Progenitor cell of endocrine pancreas (in vitro differentiated cells): ENCODE measurements around the gene TP53TG5. TPM values are rescaled to one million over a fixed set of nuclear protein-coding genes. Genes with fewer than 3 reads are reported as not detected.

ENCODE experiments used
- DNase-seq: peaks from one replicate; pipeline ENCODE4 v3.0.0; 2021; ENCODE audit warnings: low spot score; ENCODE audit not compliant: unreplicated experiment
- H3K27ac Mint-ChIP-seq: 2 replicates; pipeline ENCODE4 v1.8.0; 2021; ENCODE audit warnings: mild to moderate bottlenecking, moderate library complexity, mixed read lengths
- H3K27me3 Mint-ChIP-seq: 2 replicates; pipeline ENCODE4 v1.8.0; 2021; ENCODE audit warnings: mixed read lengths
- H3K36me3 Mint-ChIP-seq: 2 replicates; pipeline ENCODE4 v1.8.0; 2022; ENCODE audit warnings: mixed read lengths; ENCODE audit not compliant: insufficient read depth
- H3K4me1 Mint-ChIP-seq: 2 replicates; pipeline ENCODE4 v1.8.0; 2021; ENCODE audit warnings: low read depth, mixed read lengths
- H3K4me3 Mint-ChIP-seq: 2 replicates; pipeline ENCODE4 v1.8.0; 2021; ENCODE audit warnings: low read depth, mild to moderate bottlenecking, moderate library complexity, mixed read lengths
- H3K9me3 Mint-ChIP-seq: 2 replicates; pipeline ENCODE4 v1.8.0; 2021; ENCODE audit warnings: low read depth, mixed read lengths
- total RNA-seq: library from RNA; stranded (reverse); gene quantifications from 2 replicates; pipeline ENCODE4 v1.2.1, GENCODE V29; 2021
- TF ChIP-seq, protein P1 (sequence below): fragments of 200-600 bp; sonication (generic); IDR thresholded peaks from one replicate; pipeline ENCODE4 v1.5.0; 2021; ENCODE audit warnings: antibody characterized with exemption, mild to moderate bottlenecking; ENCODE audit not compliant: unreplicated experiment

Gene TP53TG5
- total RNA-seq, 1 donor from 2014 or later: not detected

DNA sequence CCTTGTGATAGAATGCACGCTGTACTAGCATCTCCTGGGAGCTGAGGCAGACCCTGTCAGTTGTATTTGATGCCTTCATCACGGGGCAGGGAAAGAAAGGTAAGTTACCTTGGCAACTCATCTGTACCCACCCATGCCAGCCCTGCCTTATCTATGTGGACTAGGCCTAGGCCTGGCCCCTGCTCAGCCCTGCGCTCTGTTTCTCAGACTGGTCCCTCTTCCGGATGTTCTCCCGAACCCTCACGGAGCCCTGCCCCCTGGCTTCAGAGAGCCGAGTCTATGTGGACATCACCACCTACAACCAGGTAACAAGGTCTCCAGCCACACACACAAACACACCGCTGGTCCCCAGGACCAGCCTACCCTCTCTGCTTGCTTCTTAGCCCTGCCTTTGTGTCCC is 42.0 kb upstream of the TP53TG5 start:
- Mint-ChIP-seq H3K4me3 (no peak overlapping the region), H3K27me3 (no peaks in the 10 kb centered on the region), H3K27ac (peak overlapping the region; percentile 46), H3K4me1 (peaks cover 18% of the 10 kb centered on the region), H3K36me3 (peaks cover 13% of the 10 kb centered on the region), H3K9me3 (no peaks in the 10 kb centered on the region)
- TF ChIP-seq, protein P1, sequence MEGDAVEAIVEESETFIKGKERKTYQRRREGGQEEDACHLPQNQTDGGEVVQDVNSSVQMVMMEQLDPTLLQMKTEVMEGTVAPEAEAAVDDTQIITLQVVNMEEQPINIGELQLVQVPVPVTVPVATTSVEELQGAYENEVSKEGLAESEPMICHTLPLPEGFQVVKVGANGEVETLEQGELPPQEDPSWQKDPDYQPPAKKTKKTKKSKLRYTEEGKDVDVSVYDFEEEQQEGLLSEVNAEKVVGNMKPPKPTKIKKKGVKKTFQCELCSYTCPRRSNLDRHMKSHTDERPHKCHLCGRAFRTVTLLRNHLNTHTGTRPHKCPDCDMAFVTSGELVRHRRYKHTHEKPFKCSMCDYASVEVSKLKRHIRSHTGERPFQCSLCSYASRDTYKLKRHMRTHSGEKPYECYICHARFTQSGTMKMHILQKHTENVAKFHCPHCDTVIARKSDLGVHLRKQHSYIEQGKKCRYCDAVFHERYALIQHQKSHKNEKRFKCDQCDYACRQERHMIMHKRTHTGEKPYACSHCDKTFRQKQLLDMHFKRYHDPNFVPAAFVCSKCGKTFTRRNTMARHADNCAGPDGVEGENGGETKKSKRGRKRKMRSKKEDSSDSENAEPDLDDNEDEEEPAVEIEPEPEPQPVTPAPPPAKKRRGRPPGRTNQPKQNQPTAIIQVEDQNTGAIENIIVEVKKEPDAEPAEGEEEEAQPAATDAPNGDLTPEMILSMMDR: no peak
- no peak for DNase-seq

DNA sequence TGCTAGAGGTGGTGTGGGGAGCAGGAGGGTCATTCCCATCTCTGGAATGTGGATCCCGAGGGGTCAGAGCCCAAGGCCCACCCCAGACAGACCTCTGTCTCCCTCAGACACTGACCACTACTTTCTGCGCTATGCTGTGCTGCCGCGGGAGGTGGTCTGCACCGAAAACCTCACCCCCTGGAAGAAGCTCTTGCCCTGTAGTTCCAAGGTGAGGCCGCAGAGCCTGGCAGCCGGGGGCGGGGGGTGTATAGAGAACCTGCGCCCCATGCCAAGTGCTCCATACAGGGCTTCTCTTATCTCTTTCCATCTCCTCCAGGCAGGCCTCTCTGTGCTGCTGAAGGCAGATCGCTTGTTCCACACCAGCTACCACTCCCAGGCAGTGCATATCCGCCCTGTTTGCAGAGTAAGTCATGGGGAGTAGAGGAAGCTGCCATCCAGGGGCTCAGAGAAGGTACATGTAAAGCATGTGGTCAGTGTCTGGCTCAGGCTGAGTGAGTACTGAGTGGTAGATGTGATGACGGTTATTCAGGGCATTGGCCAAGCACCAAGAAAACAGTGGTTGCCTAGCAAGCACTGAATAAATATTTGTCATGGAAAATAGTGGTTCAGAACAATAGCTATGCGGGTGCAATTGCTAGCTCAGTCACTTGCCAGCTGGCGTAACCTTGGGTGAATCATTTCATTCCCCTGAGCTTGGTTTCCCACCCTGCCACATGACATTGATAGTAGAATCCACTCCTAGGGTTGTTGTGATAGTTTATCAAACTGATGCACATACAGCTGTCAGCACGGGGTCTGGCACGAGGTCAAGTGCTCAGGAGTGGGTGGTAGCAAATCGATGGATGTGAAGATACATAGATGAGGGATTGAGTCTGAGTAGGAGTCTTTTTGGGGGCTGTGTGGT is 41.3 kb upstream of the TP53TG5 start:
- Mint-ChIP-seq H3K4me3 (peak overlapping the region; percentile 36), H3K9me3 (no peaks in the 10 kb centered on the region), H3K36me3 (peaks cover 13% of the 10 kb centered on the region), H3K27ac (peak overlapping the region; percentile 15), H3K4me1 (peaks cover 18% of the 10 kb centered on the region), H3K27me3 (no peaks in the 10 kb centered on the region)
- TF ChIP-seq, protein P1: no peak
- no peak for DNase-seq

DNA sequence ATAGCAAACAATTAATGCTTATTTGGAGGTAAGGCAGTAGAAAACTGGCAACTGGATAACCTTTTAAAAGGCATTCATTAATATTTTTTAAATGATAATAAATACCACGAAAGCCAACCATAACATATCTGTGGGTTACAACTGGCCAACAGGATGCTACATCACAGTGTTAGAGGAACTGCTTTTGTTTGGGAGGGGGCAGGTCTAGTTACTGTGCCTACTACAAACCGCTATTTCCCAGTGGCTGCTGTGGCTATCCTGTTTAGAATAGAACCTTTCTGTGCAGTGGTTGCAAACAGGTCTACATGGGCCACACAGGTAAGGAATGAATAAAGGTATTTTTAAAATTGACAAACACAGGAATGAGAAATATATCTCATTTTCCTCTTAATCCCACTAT is 38.8 kb upstream of the TP53TG5 start:
- H3K36me3 Mint-ChIP-seq: peaks cover 9% of the 10 kb centered on the region
- peaks cover 18% of the 10 kb centered on the region for H3K4me1 Mint-ChIP-seq
- peak overlapping the region; percentile 97 for H3K4me3 Mint-ChIP-seq
- H3K27ac Mint-ChIP-seq: no peak overlapping the region
- H3K9me3 Mint-ChIP-seq: no peaks in the 10 kb centered on the region
- no peak for DNase-seq
- H3K27me3 Mint-ChIP-seq: no peaks in the 10 kb centered on the region
- TF ChIP-seq, protein P1: no peak

DNA sequence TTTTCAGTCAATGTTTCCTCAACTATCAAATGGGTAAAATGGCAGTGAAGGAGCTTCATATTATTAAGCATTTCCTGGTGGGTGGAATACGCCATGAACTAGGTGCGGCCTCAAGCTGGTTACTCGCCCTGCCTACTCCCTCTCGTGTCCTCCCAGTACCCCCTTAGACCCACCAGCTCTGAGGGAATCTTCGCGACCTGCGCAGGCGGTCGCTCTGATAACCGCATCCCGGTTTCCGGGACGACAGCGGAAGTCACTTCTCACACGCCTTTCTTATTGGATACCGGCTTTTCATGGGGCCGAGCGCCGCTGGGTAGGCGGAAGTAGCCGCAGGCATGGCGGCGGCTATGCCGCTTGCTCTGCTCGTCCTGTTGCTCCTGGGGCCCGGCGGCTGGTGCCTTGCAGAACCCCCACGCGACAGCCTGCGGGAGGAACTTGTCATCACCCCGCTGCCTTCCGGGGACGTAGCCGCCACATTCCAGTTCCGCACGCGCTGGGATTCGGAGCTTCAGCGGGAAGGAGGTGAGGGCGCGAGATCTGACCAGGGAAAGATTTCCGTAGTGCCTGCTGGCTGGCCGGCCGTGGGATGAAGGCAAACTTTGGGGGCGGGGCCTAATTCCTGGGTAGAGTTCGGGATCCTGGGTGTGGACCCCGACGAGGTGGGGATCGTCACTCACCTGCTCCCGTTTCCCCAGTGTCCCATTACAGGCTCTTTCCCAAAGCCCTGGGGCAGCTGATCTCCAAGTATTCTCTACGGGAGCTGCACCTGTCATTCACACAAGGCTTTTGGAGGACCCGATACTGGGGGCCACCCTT is 37.9 kb upstream of the TP53TG5 start, which contains the start of gene PIGT:
Gene PIGT (plus strand): TSS at position 320 of the 816 bp plus-strand sequence. CDS start 16 bp downstream, at position 336.
- Mint-ChIP-seq H3K4me3 (peak within 1 kb of the TSS; percentile 97), H3K27me3 (no peaks in the 10 kb centered on the region), H3K9me3 (no peaks in the 10 kb centered on the region), H3K27ac (peak within 1 kb of the TSS; percentile 92), H3K4me1 (peaks cover 18% of the 10 kb centered on the region), H3K36me3 (peaks cover 9% of the 10 kb centered on the region)
- DNase-seq: peak; percentile 54
- TF ChIP-seq, protein P1: no peak

DNA sequence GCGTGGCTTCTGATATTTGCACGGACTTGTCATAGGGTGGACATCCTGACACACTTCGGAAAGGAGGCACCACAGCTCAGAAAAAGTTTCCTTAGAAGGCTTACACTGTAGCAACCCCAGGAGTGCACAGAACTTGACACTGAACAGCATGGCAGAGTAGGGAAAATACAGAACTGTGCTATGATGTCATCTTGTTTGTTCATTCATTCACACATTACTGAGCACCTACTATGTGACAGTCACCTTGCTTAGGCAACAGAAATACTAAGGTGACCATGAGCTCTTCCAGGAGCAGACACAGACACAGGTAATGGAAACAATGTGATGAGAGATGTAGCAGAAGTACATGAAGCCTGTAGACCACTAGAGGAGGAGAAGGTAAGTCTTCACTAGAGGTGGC is 35.4 kb upstream of the TP53TG5 start:
- Mint-ChIP-seq H3K27ac (no peak overlapping the region), H3K4me3 (no peak overlapping the region), H3K27me3 (no peaks in the 10 kb centered on the region), H3K4me1 (peaks cover 15% of the 10 kb centered on the region), H3K9me3 (no peaks in the 10 kb centered on the region), H3K36me3 (peaks cover 7% of the 10 kb centered on the region)
- TF ChIP-seq, protein P1: no peak
- no peak for DNase-seq
